Muscle of leg (tissue), 11 donors: ENCODE results near the gene VPS39. TPM values are rescaled to one million over a fixed set of nuclear protein-coding genes. Genes with fewer than 3 reads are reported as not detected.

Experiments
- DNase-seq: peaks from one replicate; pipeline ENCODE4 v3.0.0; 2013
- H3K27ac ChIP-seq: one replicate; pipeline ENCODE4 v1.5.1; 2013; ENCODE audit warnings: mild to moderate bottlenecking, low read length, control low read depth
- H3K27me3 ChIP-seq: one replicate; pipeline ENCODE4 v1.6.1; 2013; ENCODE audit warnings: low read length; ENCODE audit not compliant: control insufficient read depth, insufficient read depth
- H3K36me3 ChIP-seq: one replicate; pipeline ENCODE4 v1.6.1; 2013; ENCODE audit warnings: low read length; ENCODE audit not compliant: control insufficient read depth, insufficient read depth
- H3K4me1 ChIP-seq: one replicate; pipeline ENCODE4 v1.6.1; 2013; ENCODE audit warnings: low read length; ENCODE audit not compliant: control insufficient read depth, insufficient read depth
- H3K4me3 ChIP-seq: one replicate; pipeline ENCODE4 v1.5.1; 2013; ENCODE audit warnings: low read length, control low read depth
- H3K9me3 ChIP-seq: replicated peaks from 2 replicates; pipeline ENCODE4 v1.6.1; 2013; ENCODE audit warnings: low read depth, low read length; ENCODE audit not compliant: control insufficient read depth
- WGBS: methylation state at CpG from one replicate; pipeline ENCODE4 v1.1.5; 2013; ENCODE audit warnings: missing lambda C conversion rate; ENCODE audit not compliant: insufficient coverage; 5-methylcytosine and 5-hydroxymethylcytosine counted together
- polyA plus RNA-seq, 8 donors: library from polyadenylated mRNA; unstranded; fragments of 120-200 nt; gene quantifications; one replicate each; pipeline versions ENCODE4 v1.2.1 to v1.2.3, GENCODE V29; 2013; ENCODE audit warnings: inconsistent platforms in 1 of 8, low replicate concordance in 1 of 8; ENCODE audit not compliant: insufficient read length in 8 of 8, insufficient read depth in 1 of 8
- total RNA-seq: library from RNA; stranded (reverse); fragments of 120-200 nt; gene quantifications from one replicate; pipeline ENCODE4 v1.2.4, GENCODE V29; 2013

VPS39 gene
- total and polyA plus RNA-seq, 9 donors: 33.5 to 51.0 (median 41.4) TPM

GRCh38 chr15:42118650-42119445 lies 89.3 kb downstream of the VPS39 start:
- Histone ChIP-seq H3K36me3 (no peaks in the 10 kb centered on the region), H3K27me3 (no peaks in the 10 kb centered on the region), H3K4me3 (no peak overlapping the region), H3K27ac (no peak overlapping the region), H3K9me3 (peaks cover 3% of the 10 kb centered on the region), H3K4me1 (peaks cover 8% of the 10 kb centered on the region)
- WGBS: 40% methylated on average over 1 of the region's 10 CpGs
- peak; percentile 54 for DNase-seq

DNA sequence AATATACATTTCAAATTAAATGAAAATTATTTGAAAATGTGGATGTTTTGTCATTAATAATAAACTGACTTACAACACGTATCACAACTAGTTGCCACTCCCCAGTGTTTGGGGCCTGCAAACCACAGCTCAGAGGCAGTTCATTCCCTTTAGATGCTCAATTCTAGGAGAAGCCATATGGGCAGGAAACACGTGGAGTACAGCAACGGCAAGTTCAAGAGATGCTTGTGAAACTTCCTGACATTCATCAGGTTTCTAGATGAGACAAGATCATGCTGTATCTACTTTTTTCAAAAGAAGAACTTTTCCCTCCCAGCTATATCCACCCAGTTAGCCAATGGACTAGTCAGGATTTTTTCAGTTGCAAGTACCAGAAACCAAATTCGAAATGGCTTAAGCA lies 96.2 kb downstream of the VPS39 start:
- Histone ChIP-seq H3K36me3 (no peaks in the 10 kb centered on the region), H3K4me1 (peaks cover 4% of the 10 kb centered on the region), H3K4me3 (no peak overlapping the region), H3K9me3 (peaks cover 3% of the 10 kb centered on the region), H3K27me3 (no peaks in the 10 kb centered on the region), H3K27ac (peak overlapping the region; percentile 29)
- peak; percentile 48 for DNase-seq
- WGBS: 73% methylated on average over 3 of the region's 4 CpGs

DNA sequence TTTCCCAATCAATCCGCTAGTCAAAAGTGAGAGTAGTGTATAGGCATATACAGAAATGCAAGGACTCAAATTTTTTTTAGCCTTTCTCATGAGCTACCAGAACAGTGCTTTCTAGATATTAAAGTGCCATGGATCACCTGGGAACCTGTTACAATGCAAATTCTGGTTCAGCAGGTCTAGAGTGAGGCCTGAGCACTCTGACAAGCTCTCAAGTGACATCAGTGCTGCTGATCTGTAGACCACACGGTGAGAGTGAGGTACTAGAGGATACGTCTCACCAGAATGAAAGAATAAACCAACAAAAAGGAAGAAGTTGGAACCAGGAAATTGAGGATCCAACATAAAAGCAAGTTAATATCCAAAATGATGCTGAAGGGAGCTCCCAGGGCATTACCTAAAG lies 97.7 kb downstream of the VPS39 start:
- no peak for DNase-seq
- no peaks in the 10 kb centered on the region for H3K27me3 ChIP-seq
- no peak overlapping the region for H3K27ac ChIP-seq
- peaks cover 5% of the 10 kb centered on the region for H3K4me1 ChIP-seq
- H3K4me3 ChIP-seq: no peak overlapping the region
- no peaks in the 10 kb centered on the region for H3K9me3 ChIP-seq
- 50% methylated on average over 1 of the region's 3 CpGs for WGBS
- H3K36me3 ChIP-seq: no peaks in the 10 kb centered on the region

DNA sequence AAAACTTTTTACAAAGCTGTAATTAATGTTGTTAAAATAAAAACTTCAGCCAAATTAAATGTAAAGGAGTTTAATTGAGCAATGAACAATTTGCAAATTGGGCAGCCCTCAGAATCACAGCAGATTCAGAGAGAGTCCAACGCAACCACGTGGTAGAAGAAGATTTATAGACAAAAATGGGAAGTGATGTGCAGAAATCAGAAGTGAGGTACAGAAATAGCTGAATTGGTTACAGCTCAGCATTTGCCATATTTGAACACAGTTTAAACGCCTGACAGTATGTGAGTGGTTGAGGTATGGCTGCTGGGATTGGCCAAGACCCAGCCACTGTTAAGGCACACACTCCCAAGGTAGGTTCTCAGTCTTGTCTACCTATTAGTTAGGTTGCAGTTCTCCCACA lies 99.3 kb downstream of the VPS39 start:
- H3K4me3 ChIP-seq: no peak overlapping the region
- no peaks in the 10 kb centered on the region for H3K9me3 ChIP-seq
- no peaks in the 10 kb centered on the region for H3K27me3 ChIP-seq
- no peaks in the 10 kb centered on the region for H3K36me3 ChIP-seq
- WGBS: 68% methylated on average over 2 of the region's 3 CpGs
- H3K4me1 ChIP-seq: peaks cover 7% of the 10 kb centered on the region
- no peak for DNase-seq
- H3K27ac ChIP-seq: no peak overlapping the region

Other genes with a start within 250 kb of the VPS39 start
- 23.1 TPM for gene EHD4, start 235.7 kb downstream of the VPS39 start, total RNA-seq
- gene EHD4, start 235.7 kb downstream of the VPS39 start, polyA plus RNA-seq: 10 to 100 TPM; 26.8 to 38.8 (median 31.0) TPM
- 0.80 TPM for gene PLA2G4E, start 187.3 kb downstream of the VPS39 start, total RNA-seq
- 1 to 10 TPM in 5 of 8 donors, under 1 TPM in 3; 0.44 to 2.3 (median 1.0) TPM for gene PLA2G4E, start 187.3 kb downstream of the VPS39 start, polyA plus RNA-seq
- not detected for gene PLA2G4D, start 113.7 kb downstream of the VPS39 start, total RNA-seq
- under 1 TPM in 7 of 8 donors, not detected in 1; 0.04 to 0.22 (median 0.08) TPM for gene PLA2G4D, start 113.7 kb downstream of the VPS39 start, polyA plus RNA-seq
- not detected for gene PLA2G4F, start 51.7 kb downstream of the VPS39 start, total RNA-seq
- gene PLA2G4F, start 51.7 kb downstream of the VPS39 start, polyA plus RNA-seq: 1 to 10 TPM in 1 of 8 donors, under 1 TPM in 3, not detected in 4; 0.04 to 1.9 (median 0.23) TPM
- 18.0 TPM for gene GANC, start 64.9 kb upstream of the VPS39 start, total RNA-seq
- gene GANC, start 64.9 kb upstream of the VPS39 start, polyA plus RNA-seq: 10 to 100 TPM; 11.7 to 17.1 (median 13.6) TPM
- 45.8 TPM for gene TMEM87A, start 65.1 kb upstream of the VPS39 start, total RNA-seq
- 10 to 100 TPM; 31.9 to 41.9 (median 34.9) TPM for gene TMEM87A, start 65.1 kb upstream of the VPS39 start, polyA plus RNA-seq
- gene CAPN3, start 151.2 kb upstream of the VPS39 start, total RNA-seq: 207 TPM
- 100 to 1,000 TPM; 186 to 453 (median 378) TPM for gene CAPN3, start 151.2 kb upstream of the VPS39 start, polyA plus RNA-seq